Measurements from ENCODE around the gene TRIM33. TPM values are rescaled to one million over a fixed set of nuclear protein-coding genes. Genes with fewer than 3 reads are reported as not detected.

The TRIM33 gene
- polyA plus RNA-seq, 1 donor (not counting 4 experiments of a cell fraction or from before 2014, with no cell fraction given): 26.4 TPM

GRCh38 chr1:114547076-114547475 lies 36.1 kb upstream of the TRIM33 start:
- FAIRE-seq: no peak
- dilution Hi-C loops (cut with MboI; ENCODE audit: extremely low pct_ligation_motif_present, low sequenced_read_pairs): no loop called here

DNA sequence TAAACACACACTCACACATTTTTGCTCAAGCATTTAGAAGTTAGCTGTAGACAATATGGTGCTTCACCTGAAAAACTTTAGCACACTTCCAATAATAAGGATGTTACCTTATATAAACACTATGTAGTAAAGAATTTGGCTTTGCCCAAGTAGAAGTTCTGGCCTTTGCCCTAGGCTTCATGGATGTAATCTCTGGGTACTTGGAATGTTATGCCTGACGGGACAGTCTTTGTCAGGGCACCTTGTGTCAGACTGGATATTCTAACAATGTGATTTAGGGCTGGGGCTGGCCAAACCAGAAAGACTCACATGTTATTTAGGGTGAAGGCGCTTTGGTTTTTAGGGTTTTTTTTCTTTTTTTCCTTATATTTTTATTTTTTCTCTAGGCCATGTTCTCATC lies 34.8 kb upstream of the TRIM33 start:
- H3K9ac ChIP-seq (ENCODE audit: control insufficient read depth, extremely low read depth, insufficient read depth, low read length): no peak overlapping the region
- DNase-seq (ENCODE audit: low read depth, low spot score) (no peak), FAIRE-seq (no peak)
- H3K27me3 ChIP-seq (ENCODE audit: control insufficient read depth, extremely low read depth, insufficient read depth, low read length): no peaks in the 10 kb centered on the region
- H3K36me3 ChIP-seq (ENCODE audit: control insufficient read depth in 2 of 2, extremely low read depth in 1 of 2, insufficient read depth in 2 of 2, low read length in 2 of 2): no peaks in the 10 kb centered on the region
- H3K9me3 ChIP-seq (ENCODE audit: control insufficient read depth, low read depth, low read length): no peaks in the 10 kb centered on the region
- no peak overlapping the region for H3K4me3 ChIP-seq (ENCODE audit: control insufficient read depth in 2 of 3, extremely low read depth in 1 of 3, insufficient read depth in 2 of 3, low read depth in 1 of 3, low read length in 3 of 3)
- no peaks in the 10 kb centered on the region for H3K79me2 ChIP-seq (ENCODE audit: control insufficient read depth, insufficient read depth, low read length)
- H4K20me1 ChIP-seq (ENCODE audit: control insufficient read depth, extremely low read depth, insufficient read depth, low read length): no peaks in the 10 kb centered on the region
- H3K9me1 ChIP-seq (ENCODE audit: control insufficient read depth, extremely low read depth, insufficient read depth, low read length): no peaks in the 10 kb centered on the region
- no peak for TF ChIP-seq CTCF (optimal IDR thresholded peaks at IDR 0.05 in 1 of 3, IDR thresholded peaks at IDR 0.05 in 1 of 3, conservative IDR thresholded peaks at IDR 0.05 in 1 of 3; ENCODE audit: extremely low read depth in 1 of 3, insufficient read depth in 2 of 3, low read length in 3 of 3)
- no peak for TF ChIP-seq EZH2 (IDR thresholded peaks at IDR 0.05; ENCODE audit: low read length)
- H2AFZ ChIP-seq (ENCODE audit: control insufficient read depth, low read length): no peak overlapping the region
- no peak overlapping the region for H3K27ac ChIP-seq (ENCODE audit: control insufficient read depth, insufficient read depth, low read length)
- dilution Hi-C loops (cut with MboI; ENCODE audit: extremely low pct_ligation_motif_present, low sequenced_read_pairs): no loop called here
- H3K4me2 ChIP-seq (ENCODE audit: control insufficient read depth, extremely low read depth, insufficient read depth, low read depth, low read length): no peak overlapping the region
- H3K4me1 ChIP-seq (ENCODE audit: control insufficient read depth, extremely low read depth, insufficient read depth, low read length): no peaks in the 10 kb centered on the region

More at GRCh38 chr1:114547076-114547475, 36.1 kb upstream of the TRIM33 start:
- no peak for DNase-seq (ENCODE audit: low read depth, low spot score)
- H3K4me2 ChIP-seq (ENCODE audit: control insufficient read depth, extremely low read depth, insufficient read depth, low read depth, low read length): no peak overlapping the region
- no peaks in the 10 kb centered on the region for H3K9me1 ChIP-seq (ENCODE audit: control insufficient read depth, extremely low read depth, insufficient read depth, low read length)
- no peaks in the 10 kb centered on the region for H3K79me2 ChIP-seq (ENCODE audit: control insufficient read depth, insufficient read depth, low read length)
- no peaks in the 10 kb centered on the region for H3K4me1 ChIP-seq (ENCODE audit: control insufficient read depth, extremely low read depth, insufficient read depth, low read length)
- H3K4me3 ChIP-seq (ENCODE audit: control insufficient read depth in 2 of 3, extremely low read depth in 1 of 3, insufficient read depth in 2 of 3, low read depth in 1 of 3, low read length in 3 of 3): no peak overlapping the region
- H3K36me3 ChIP-seq (ENCODE audit: control insufficient read depth in 2 of 2, extremely low read depth in 1 of 2, insufficient read depth in 2 of 2, low read length in 2 of 2): no peaks in the 10 kb centered on the region
- H3K27me3 ChIP-seq (ENCODE audit: control insufficient read depth, extremely low read depth, insufficient read depth, low read length): no peaks in the 10 kb centered on the region
- no peaks in the 10 kb centered on the region for H4K20me1 ChIP-seq (ENCODE audit: control insufficient read depth, extremely low read depth, insufficient read depth, low read length)
- no peak for TF ChIP-seq CTCF (optimal IDR thresholded peaks at IDR 0.05 in 1 of 3, IDR thresholded peaks at IDR 0.05 in 1 of 3, conservative IDR thresholded peaks at IDR 0.05 in 1 of 3; ENCODE audit: extremely low read depth in 1 of 3, insufficient read depth in 2 of 3, low read length in 3 of 3)
- no peak for TF ChIP-seq EZH2 (IDR thresholded peaks at IDR 0.05; ENCODE audit: low read length)
- no peak overlapping the region for H3K27ac ChIP-seq (ENCODE audit: control insufficient read depth, insufficient read depth, low read length)
- no peak overlapping the region for H3K9ac ChIP-seq (ENCODE audit: control insufficient read depth, extremely low read depth, insufficient read depth, low read length)
- H3K9me3 ChIP-seq (ENCODE audit: control insufficient read depth, low read depth, low read length): no peaks in the 10 kb centered on the region
- no peak overlapping the region for H2AFZ ChIP-seq (ENCODE audit: control insufficient read depth, low read length)
